HPDE6-E6E7 (cell line): Measurements from ENCODE around the gene SLC16A9.
A peak's percentile ranks its signal among the peaks of the same experiment; 100 is the strongest.
"Not testable (repeated sequence)": the region's sequence is repeated elsewhere in the genome, so short reads cannot be mapped to it uniquely, and the experiment has no call there.

Experiments used
- DNase-seq: peaks from one replicate; pipeline ENCODE4 v3.0.0; 2011; ENCODE audit warnings: missing footprints; ENCODE audit errors: extremely low spot score

SLC16A9 gene

GRCh38 chr10:59674215-59674836 is 35.3 kb downstream of the SLC16A9 start:
- DNase-seq: peak; percentile 20

- no peak for DNase-seq
Observed at GRCh38 chr10:59672150-59672875, 37.3 kb downstream of the SLC16A9 start.

GRCh38 chr10:59670269-59670668 is 39.4 kb downstream of the SLC16A9 start:
- DNase-seq: no peak

GRCh38 chr10:59668096-59668495 is 41.6 kb downstream of the SLC16A9 start:
- no peak for DNase-seq

GRCh38 chr10:59666310-59666709 is 43.3 kb downstream of the SLC16A9 start:
- DNase-seq: no peak

- not testable (repeated sequence) for DNase-seq
Observed at GRCh38 chr10:59663213-59663612, 46.4 kb downstream of the SLC16A9 start.

GRCh38 chr10:59657724-59658123 is 51.9 kb downstream of the SLC16A9 start:
- DNase-seq: no peak

GRCh38 chr10:59655309-59655708 is 54.3 kb downstream of the SLC16A9 start:
- no peak for DNase-seq

GRCh38 chr10:59654007-59654406 is 55.6 kb downstream of the SLC16A9 start:
- DNase-seq: no peak

GRCh38 chr10:59651902-59652301 is 57.7 kb downstream of the SLC16A9 start:
- DNase-seq: no peak

- no peak for DNase-seq
Observed at GRCh38 chr10:59649606-59650346, 59.9 kb downstream of the SLC16A9 start.

- no peak for DNase-seq
Observed at GRCh38 chr10:59648711-59649201, 60.9 kb downstream of the SLC16A9 start.

- DNase-seq: no peak
Observed at GRCh38 chr10:59644841-59645240, 64.8 kb downstream of the SLC16A9 start.

- not testable (repeated sequence) for DNase-seq
Observed at GRCh38 chr10:59641688-59642087, 68.0 kb downstream of the SLC16A9 start.

GRCh38 chr10:59635502-59636290 is 74.0 kb downstream of the SLC16A9 start:
- DNase-seq: no peak

GRCh38 chr10:59634102-59634501 is 75.5 kb downstream of the SLC16A9 start:
- DNase-seq: no peak

GRCh38 chr10:59633063-59633462 is 76.6 kb downstream of the SLC16A9 start:
- no peak for DNase-seq

- no peak for DNase-seq
Observed at GRCh38 chr10:59631882-59632807, 77.5 kb downstream of the SLC16A9 start.

GRCh38 chr10:59631237-59631636 is 78.4 kb downstream of the SLC16A9 start:
- no peak for DNase-seq

GRCh38 chr10:59628965-59629364 is 80.7 kb downstream of the SLC16A9 start:
- DNase-seq: no peak

GRCh38 chr10:59628456-59628855 is 81.2 kb downstream of the SLC16A9 start:
- no peak for DNase-seq
